Measurements from ENCODE around the gene ELL2. TPM values are rescaled to one million over a fixed set of nuclear protein-coding genes. Genes with fewer than 3 reads are reported as not detected.

ELL2 gene
- total and polyA plus RNA-seq, 2 of the 13 experiments (the other 11 are each of a cell fraction or from before 2014, with no cell fraction given): 78.9 to 97.1 TPM

GRCh38 chr5:95850391-95850894, 111.2 kb downstream of the ELL2 start (continued):
- TF ChIP-seq ARID5B (CRISPR knock-in tag; IDR thresholded peaks at IDR 0.05) (peak; percentile 49), GRHL1 (CRISPR knock-in tag; conservative IDR thresholded peaks at IDR 0.05) (no peak), FOXO1 (CRISPR knock-in tag; IDR thresholded peaks at IDR 0.05) (no peak), ZNF503 (CRISPR knock-in tag; IDR thresholded peaks at IDR 0.05) (no peak), ZNF142 (CRISPR knock-in tag; IDR thresholded peaks at IDR 0.05) (no peak), CREBL2 (CRISPR knock-in tag; IDR thresholded peaks at IDR 0.05; ENCODE audit: borderline replicate concordance) (no peak), ZNF619 (CRISPR knock-in tag; IDR thresholded peaks at IDR 0.05) (no peak), ZZZ3 (CRISPR knock-in tag; IDR thresholded peaks at IDR 0.05; ENCODE audit: borderline replicate concordance) (no peak), ETV5 (CRISPR knock-in tag; IDR thresholded peaks at IDR 0.05; ENCODE audit: borderline replicate concordance) (no peak), TCF12 (IDR thresholded peaks at IDR 0.05) (no peak), TCF12 (CRISPR knock-in tag; IDR thresholded peaks at IDR 0.05) (no peak), GATAD2A (CRISPR knock-in tag; IDR thresholded peaks at IDR 0.05) (peak; percentile 54), ZNF335 (CRISPR knock-in tag; IDR thresholded peaks at IDR 0.05) (0 out of 2 replicates have a peak, but pooled peaks have one; percentile 43), SCMH1 (CRISPR knock-in tag; IDR thresholded peaks at IDR 0.05; ENCODE audit: borderline replicate concordance) (no peak), MTF2 (CRISPR knock-in tag; IDR thresholded peaks at IDR 0.05; ENCODE audit: borderline replicate concordance) (no peak), ATRX (CRISPR knock-in tag; IDR thresholded peaks at IDR 0.05; ENCODE audit: borderline replicate concordance) (no peak), ZSCAN20 (CRISPR knock-in tag; IDR thresholded peaks at IDR 0.05; ENCODE audit: borderline replicate concordance) (no peak)

Measured in HepG2 (cell line).